GM15510 (cell line): ENCODE data around the gene SIL1.

Source experiments
- POLR2A ChIP-seq: IDR thresholded peaks from 3 replicates; pipeline ENCODE4 v1.6.1; 2011; ENCODE audit warnings: borderline replicate concordance; ENCODE audit not compliant: insufficient read length; ENCODE audit errors: extremely low read depth

The SIL1 gene

GRCh38 chr5:139051392-139051791, 146.8 kb downstream of the SIL1 start:
- TF ChIP-seq POLR2A, result no peak

- TF ChIP-seq POLR2A, result no peak
These were observed 147.7 kb downstream of the SIL1 start for GRCh38 chr5:139050432-139050831.

GRCh38 chr5:139049780-139050179, 148.4 kb downstream of the SIL1 start:
- no peak for TF ChIP-seq POLR2A

GRCh38 chr5:139046551-139046950, 151.6 kb downstream of the SIL1 start:
- TF ChIP-seq POLR2A, result no peak

GRCh38 chr5:139043157-139043905, 154.8 kb downstream of the SIL1 start:
- TF ChIP-seq POLR2A, result no peak

GRCh38 chr5:139040081-139040480, 158.1 kb downstream of the SIL1 start:
- TF ChIP-seq POLR2A, result no peak

GRCh38 chr5:139038613-139039305, 159.4 kb downstream of the SIL1 start:
- TF ChIP-seq POLR2A, result no peak

GRCh38 chr5:139037732-139038131, 160.4 kb downstream of the SIL1 start:
- TF ChIP-seq POLR2A, result no peak

GRCh38 chr5:139027150-139027549, 171.0 kb downstream of the SIL1 start:
- TF ChIP-seq POLR2A, result no peak

- TF ChIP-seq POLR2A, result no peak
These were observed 172.5 kb downstream of the SIL1 start for GRCh38 chr5:139025651-139026050.

GRCh38 chr5:139023286-139023685, 174.9 kb downstream of the SIL1 start:
- no peak for TF ChIP-seq POLR2A

GRCh38 chr5:139022528-139022927, 175.6 kb downstream of the SIL1 start:
- TF ChIP-seq POLR2A, result no peak

GRCh38 chr5:139021346-139021745, 176.8 kb downstream of the SIL1 start:
- no peak for TF ChIP-seq POLR2A

- no peak for TF ChIP-seq POLR2A
These were observed 178.3 kb downstream of the SIL1 start for GRCh38 chr5:139019880-139020279.

- no peak for TF ChIP-seq POLR2A
These were observed 179.0 kb downstream of the SIL1 start for GRCh38 chr5:139019211-139019610.

GRCh38 chr5:139017624-139018023, 180.5 kb downstream of the SIL1 start:
- TF ChIP-seq POLR2A, result no peak
